HepG2 (cell line): ENCODE measurements around the gene LSM5. TPM values are rescaled to one million over a fixed set of nuclear protein-coding genes. Genes with fewer than 3 reads are reported as not detected.
"Not testable (repeated sequence)": the region's sequence is repeated elsewhere in the genome, so short reads cannot be mapped to it uniquely, and the experiment has no call there.

ENCODE experiments used
- ATAC-seq: fragments of 200-7000 bp; cut with Tn5 transposase; 3 replicates; pipeline ENCODE4 v1.9.1; 2020; ENCODE audit warnings: mild to moderate bottlenecking, moderate library complexity
- BruUV-seq: library from RNA; stranded (reverse); fragments of 400-500 nt; replicated peaks from 2 replicates; lab custom pipeline; 2021; lab: Mats Ljungman, UMichigan
- CTCF ChIA-PET: fragments of 300-600 bp; formaldehyde crosslinking; extraction: SDS; loops from one replicate; lab custom pipeline; 2021; ENCODE audit warnings: low total read pairs, inconsistent platforms, low intra/inter-chr PET ratio; lab: Yijun Ruan, JAX
- POLR2A ChIA-PET: fragments of 350-600 bp; sonication (Branson Sonifier 250); formaldehyde crosslinking; loops from one replicate; lab custom pipeline; 2020; ENCODE audit warnings: antibody characterized with exemption, inconsistent platforms; lab: Yijun Ruan, JAX
- DNase-seq: peaks from one replicate; pipeline ENCODE4 v3.0.0-alpha.2; 2015; ENCODE audit warnings: low spot score
- FAIRE-seq: peaks from 3 replicates; lab custom pipeline; 2011; peaks lifted over from hg19 to GRCh38; lab: Jason Lieb, UNC
- H2AFZ ChIP-seq: one replicate; pipeline ENCODE4 v1.6.1; 2011; ENCODE audit warnings: low read length, inconsistent platforms
- H3K27ac ChIP-seq: fragments of 300-600 bp; 3 replicates; pipeline ENCODE4 v1.8.0; 2011; ENCODE audit warnings: mixed run types, mild to moderate bottlenecking, mixed read lengths, low read length, inconsistent platforms; ENCODE audit not compliant: insufficient read depth; ENCODE audit errors: extremely low read length
- H3K27me3 ChIP-seq, 2 experiments: fragments of 200-600 bp in 1 of 2; 2 replicates in 1 of 2; 3 replicates in 1 of 2; pipeline versions ENCODE4 v1.6.0 to v1.8.0; 2011; ENCODE audit warnings: low read length in 2 of 2, mild to moderate bottlenecking in 2 of 2, moderate library complexity in 2 of 2, inconsistent platforms in 1 of 2; ENCODE audit not compliant: insufficient read depth in 2 of 2, control insufficient read depth in 1 of 2
- H3K36me3 ChIP-seq, 2 experiments: fragments of 200-600 bp in 1 of 2; replicated peaks in 1 of 2; 2 replicates in 1 of 2; 3 replicates in 1 of 2; pipeline versions ENCODE4 v1.5.1 to v1.8.0; 2011; ENCODE audit warnings: low read length in 2 of 2, inconsistent platforms in 1 of 2; ENCODE audit not compliant: insufficient read depth in 2 of 2, control insufficient read depth in 1 of 2
- H3K4me1 ChIP-seq: 2 replicates; pipeline ENCODE4 v1.5.1; 2012; ENCODE audit warnings: low read length, inconsistent platforms; ENCODE audit not compliant: insufficient read depth
- H3K4me2 ChIP-seq: 2 replicates; pipeline ENCODE4 v1.6.0; 2011; ENCODE audit warnings: low read depth, low read length, inconsistent platforms
- H3K4me3 ChIP-seq, 3 experiments: fragments of 200-600 bp in 1 of 3; sonication (generic), shearing (Covaris generic) in 1 of 3; replicated peaks in 1 of 3; 2 replicates each; pipeline ENCODE4 v1.5.1; 2011 to 2016; ENCODE audit warnings: low read length in 3 of 3, inconsistent platforms in 2 of 3, low read depth in 2 of 3, mild to moderate bottlenecking in 2 of 3, control low read depth in 1 of 3, mixed read lengths in 1 of 3; ENCODE audit not compliant: insufficient read depth in 1 of 3
- H3K79me2 ChIP-seq: one replicate; pipeline ENCODE4 v1.6.1; 2011; ENCODE audit warnings: low read length, inconsistent platforms; ENCODE audit not compliant: insufficient read depth
- H3K9ac ChIP-seq: 2 replicates; pipeline ENCODE4 v1.6.0; 2011; ENCODE audit warnings: mild to moderate bottlenecking, low read depth, low read length, inconsistent platforms; ENCODE audit not compliant: insufficient read depth
- H3K9me3 ChIP-seq: 2 replicates; pipeline ENCODE4 v1.5.1; 2012; ENCODE audit warnings: mild to moderate bottlenecking, low read length
- H4K20me1 ChIP-seq: 2 replicates; pipeline ENCODE4 v1.6.0; 2011; ENCODE audit warnings: inconsistent platforms, mild to moderate bottlenecking, low read length, moderate library complexity; ENCODE audit not compliant: insufficient read depth
- WGBS: methylation state at CpG from one replicate; pipeline ENCODE4 v1.1.6; 2017; ENCODE audit warnings: low lambda C conversion rate; 5-methylcytosine and 5-hydroxymethylcytosine counted together
- in situ Hi-C: cut with HindIII; loops from 2 replicates; pipeline ENCODE4 v1.10.0; 2017; ENCODE audit warnings: low pct_unique_long_range_greater_than_20kb; ENCODE audit not compliant: extremely low pct_ligation_motif_present
- intact Hi-C: fragments of 100-400 bp; cut with micrococcal nuclease; formaldehyde crosslinking; loops from one replicate; pipeline ENCODE4 v1.10.0; 2022; ENCODE audit not compliant: unreplicated experiment
- polyA plus RNA-seq, 8 experiments: library from polyadenylated mRNA; depleted of rRNA in 3 of 8; stranded (reverse) in 7 of 8; unstranded in 1 of 8; fragments of >200 nt; fragmentation: Illumina TruSeq in 4 of 8; extraction: Trizol in 4 of 8; gene quantifications; 2 replicates each; pipeline versions ENCODE4 v1.2.1 to v1.2.3, GENCODE V29; 2011 to 2016; ENCODE audit warnings: low read depth in 4 of 8, missing spikeins in 1 of 8, mixed read lengths in 1 of 8; ENCODE audit not compliant: insufficient read depth in 1 of 8
- total RNA-seq, 5 experiments: library from RNA; depleted of rRNA; stranded (reverse); fragments of >200 nt; fragmentation: Illumina TruSeq; extraction: Trizol; gene quantifications; 2 replicates each; pipeline ENCODE4 v1.2.3, GENCODE V29; 2016; ENCODE audit warnings: low read depth in 1 of 5
- TF ChIP-seq, protein P1 (sequence below): sonication (generic); formaldehyde crosslinking; IDR thresholded peaks from 2 replicates; pipeline ENCODE4 v1.4.0; 2020; ENCODE audit warnings: missing genetic modification reagents, borderline replicate concordance

The LSM5 gene
- total and polyA plus RNA-seq, 2 of the 13 experiments (the other 11 are each of a cell fraction or from before 2014, with no cell fraction given), result 30.3 to 183 TPM

DNA sequence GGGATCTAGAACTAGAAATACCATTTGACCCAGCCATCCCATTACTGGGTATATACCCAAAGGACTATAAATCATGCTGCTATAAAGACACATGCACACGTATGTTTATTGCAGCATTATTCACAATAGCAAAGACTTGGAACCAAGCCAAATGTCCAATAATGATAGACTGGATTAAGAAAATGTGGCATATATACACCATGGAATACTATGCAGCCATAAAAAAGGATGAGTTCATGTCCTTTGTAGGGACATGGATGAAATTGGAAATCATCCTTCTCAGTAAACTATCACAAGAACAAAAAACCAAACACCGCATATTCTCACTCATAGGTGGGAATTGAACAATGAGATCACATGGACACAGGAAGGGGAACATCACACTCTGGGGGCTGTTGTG, 20.2 kb downstream of the LSM5 start:
- H2AFZ ChIP-seq, H3K79me2 ChIP-seq, H3K27me3 ChIP-seq, ATAC-seq, CTCF ChIA-PET, POLR2A ChIA-PET, H4K20me1 ChIP-seq, FAIRE-seq, H3K4me2 ChIP-seq, H3K4me3 ChIP-seq, H3K27ac ChIP-seq, H3K4me1 ChIP-seq, H3K36me3 ChIP-seq, H3K9me3 ChIP-seq, BruUV-seq, H3K9ac ChIP-seq, intact Hi-C loops, DNase-seq: not testable (repeated sequence)
- in situ Hi-C loops, result loop anchor here (10.0 kb wide), 1 partner anchor 255 kb away; no protein-coding TSS in a partner anchor
- WGBS, result 100% methylated on average over 1 of the region's 2 CpGs

DNA sequence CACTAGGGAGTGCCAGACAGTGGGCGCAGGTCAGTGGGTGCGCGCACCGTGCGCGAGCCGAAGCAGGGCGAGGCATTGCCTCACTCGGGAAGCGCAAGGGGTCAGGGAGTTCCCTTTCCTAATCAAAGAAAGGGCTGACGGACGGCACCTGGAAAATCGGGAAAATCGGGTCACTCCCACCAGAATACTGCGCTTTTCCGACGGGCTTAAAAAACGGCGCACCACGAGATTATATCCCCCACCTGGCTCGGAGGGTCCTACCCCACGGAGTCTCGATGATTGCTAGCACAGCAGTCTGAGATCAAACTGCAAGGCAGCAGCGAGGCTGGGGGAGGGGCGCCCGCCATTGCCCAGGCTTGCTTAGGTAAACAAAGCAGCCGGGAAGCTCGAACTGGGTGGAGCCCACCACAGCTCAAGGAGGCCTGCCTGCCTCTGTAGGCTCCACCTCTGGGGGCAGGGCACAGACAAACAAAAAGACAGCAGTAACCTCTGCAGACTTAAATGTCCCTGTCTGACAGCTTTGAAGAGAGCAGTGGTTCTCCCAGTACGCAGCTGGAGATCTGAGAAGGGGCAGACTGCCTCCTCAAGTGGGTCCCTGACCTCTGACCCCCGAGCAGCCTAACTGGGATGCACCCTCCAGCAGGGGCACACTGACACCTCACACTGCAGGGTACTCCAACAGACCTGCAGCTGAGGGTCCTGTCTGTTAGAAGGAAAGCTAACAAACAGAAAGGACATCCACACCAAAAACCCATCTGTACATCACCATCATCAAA, 25.4 kb downstream of the LSM5 start:
- ATAC-seq, result not testable (repeated sequence)
- TF ChIP-seq, protein P1, sequence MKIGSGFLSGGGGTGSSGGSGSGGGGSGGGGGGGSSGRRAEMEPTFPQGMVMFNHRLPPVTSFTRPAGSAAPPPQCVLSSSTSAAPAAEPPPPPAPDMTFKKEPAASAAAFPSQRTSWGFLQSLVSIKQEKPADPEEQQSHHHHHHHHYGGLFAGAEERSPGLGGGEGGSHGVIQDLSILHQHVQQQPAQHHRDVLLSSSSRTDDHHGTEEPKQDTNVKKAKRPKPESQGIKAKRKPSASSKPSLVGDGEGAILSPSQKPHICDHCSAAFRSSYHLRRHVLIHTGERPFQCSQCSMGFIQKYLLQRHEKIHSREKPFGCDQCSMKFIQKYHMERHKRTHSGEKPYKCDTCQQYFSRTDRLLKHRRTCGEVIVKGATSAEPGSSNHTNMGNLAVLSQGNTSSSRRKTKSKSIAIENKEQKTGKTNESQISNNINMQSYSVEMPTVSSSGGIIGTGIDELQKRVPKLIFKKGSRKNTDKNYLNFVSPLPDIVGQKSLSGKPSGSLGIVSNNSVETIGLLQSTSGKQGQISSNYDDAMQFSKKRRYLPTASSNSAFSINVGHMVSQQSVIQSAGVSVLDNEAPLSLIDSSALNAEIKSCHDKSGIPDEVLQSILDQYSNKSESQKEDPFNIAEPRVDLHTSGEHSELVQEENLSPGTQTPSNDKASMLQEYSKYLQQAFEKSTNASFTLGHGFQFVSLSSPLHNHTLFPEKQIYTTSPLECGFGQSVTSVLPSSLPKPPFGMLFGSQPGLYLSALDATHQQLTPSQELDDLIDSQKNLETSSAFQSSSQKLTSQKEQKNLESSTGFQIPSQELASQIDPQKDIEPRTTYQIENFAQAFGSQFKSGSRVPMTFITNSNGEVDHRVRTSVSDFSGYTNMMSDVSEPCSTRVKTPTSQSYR (CRISPR knock-in tag), result 0 out of 2 replicates have a peak, but pooled peaks have one; percentile 35
- TF ChIP-seq, all 625 proteins: peak for 1; not testable (repeated sequence) for 624
- DNase-seq, H3K36me3 ChIP-seq, FAIRE-seq, H3K27me3 ChIP-seq, H3K9me3 ChIP-seq, intact Hi-C loops, H3K79me2 ChIP-seq, H3K4me2 ChIP-seq, H3K27ac ChIP-seq, BruUV-seq, POLR2A ChIA-PET, CTCF ChIA-PET, H3K9ac ChIP-seq, in situ Hi-C loops, H2AFZ ChIP-seq, H3K4me3 ChIP-seq, H4K20me1 ChIP-seq: not testable (repeated sequence)
- 60% methylated on average over 16 of the region's 30 CpGs for WGBS
- peaks cover 20% of the 10 kb centered on the region for H3K4me1 ChIP-seq
